ENCODE measurements around the gene EP300.

The EP300 gene

GRCh38 chr22:41127451-41127850 is 35.1 kb downstream of the EP300 start (continued):
- no peak for TF ChIP-seq TSHZ2 (CRISPR knock-in tag; IDR thresholded peaks at IDR 0.05)

GRCh38 chr22:41128606-41129005 is 36.2 kb downstream of the EP300 start:
- no peak for TF ChIP-seq SNAI2 (CRISPR knock-in tag; IDR thresholded peaks at IDR 0.05)
- no peak for TF ChIP-seq TCF4 (CRISPR knock-in tag; IDR thresholded peaks at IDR 0.05; ENCODE audit: borderline replicate concordance)
- TF ChIP-seq ISL1 (CRISPR knock-in tag; IDR thresholded peaks at IDR 0.05): no peak
- TF ChIP-seq CSDC2 (CRISPR knock-in tag; IDR thresholded peaks at IDR 0.05): no peak
- TF ChIP-seq TOX (CRISPR knock-in tag; IDR thresholded peaks at IDR 0.05; ENCODE audit: borderline replicate concordance): no peak
- no peak for TF ChIP-seq GLIS3 (CRISPR knock-in tag; IDR thresholded peaks at IDR 0.05)
- TF ChIP-seq ZFP3 (CRISPR knock-in tag; IDR thresholded peaks at IDR 0.05): no peak
- TF ChIP-seq BACH2 (CRISPR knock-in tag; IDR thresholded peaks at IDR 0.05; ENCODE audit: borderline replicate concordance): no peak
- TF ChIP-seq CSRNP3 (CRISPR knock-in tag; IDR thresholded peaks at IDR 0.05): no peak
- TF ChIP-seq CREB5 (CRISPR knock-in tag; IDR thresholded peaks at IDR 0.05; ENCODE audit: low read depth): no peak
- TF ChIP-seq ZNF8 (CRISPR knock-in tag; IDR thresholded peaks at IDR 0.05): no peak
- no peak for TF ChIP-seq ZC3H10 (CRISPR knock-in tag; IDR thresholded peaks at IDR 0.05)
- no peak for TF ChIP-seq PPARA (CRISPR knock-in tag; IDR thresholded peaks at IDR 0.05; ENCODE audit: borderline replicate concordance)
- no peak for TF ChIP-seq ZNF70 (CRISPR knock-in tag; IDR thresholded peaks at IDR 0.05)
- no peak for TF ChIP-seq PATZ1 (CRISPR knock-in tag; IDR thresholded peaks at IDR 0.05; ENCODE audit: borderline replicate concordance)
- TF ChIP-seq TSHZ2 (CRISPR knock-in tag; IDR thresholded peaks at IDR 0.05): no peak
- TF ChIP-seq POU6F1 (CRISPR knock-in tag; IDR thresholded peaks at IDR 0.05; ENCODE audit: borderline replicate concordance, low read depth): no peak
- TF ChIP-seq RARB (CRISPR knock-in tag; IDR thresholded peaks at IDR 0.05): no peak
- no peak for ATAC-seq

GRCh38 chr22:41132550-41132949 is 40.2 kb downstream of the EP300 start:
- no peak for ATAC-seq
- TF ChIP-seq ZNF565 (CRISPR knock-in tag; conservative IDR thresholded peaks at IDR 0.05; ENCODE audit: low read depth): no peak
- no peak for TF ChIP-seq TSHZ2 (CRISPR knock-in tag; IDR thresholded peaks at IDR 0.05)
- TF ChIP-seq PPARA (CRISPR knock-in tag; IDR thresholded peaks at IDR 0.05; ENCODE audit: borderline replicate concordance): no peak
- TF ChIP-seq CSDC2 (CRISPR knock-in tag; IDR thresholded peaks at IDR 0.05): no peak
- TF ChIP-seq BACH2 (CRISPR knock-in tag; IDR thresholded peaks at IDR 0.05; ENCODE audit: borderline replicate concordance): no peak
- TF ChIP-seq ARNTL (CRISPR knock-in tag; IDR thresholded peaks at IDR 0.05; ENCODE audit: borderline replicate concordance, low read depth): no peak
- no peak for TF ChIP-seq OSR1 (CRISPR knock-in tag; IDR thresholded peaks at IDR 0.05)
- no peak for TF ChIP-seq POU6F1 (CRISPR knock-in tag; IDR thresholded peaks at IDR 0.05; ENCODE audit: borderline replicate concordance, low read depth)
- TF ChIP-seq ESRRG (CRISPR knock-in tag; IDR thresholded peaks at IDR 0.05): no peak

Data from SK-N-SH treated with all-trans-retinoic acid at 6 μM for 48 hours (cell line).